ENCODE measurements around the gene WBP1L.

Gene WBP1L

GRCh38 chr10:102720775-102721301, 22.9 kb upstream of the WBP1L start:
- POLR2A ChIA-PET (ENCODE audit: low non-redundant PET), result interaction anchor here (0.6 to 0.7 kb wide), 2 partner anchors 76 to 183 kb away, joined by 3 read pairs; no protein-coding TSS in a partner anchor

GRCh38 chr10:102721954-102722353, 21.8 kb upstream of the WBP1L start:
- POLR2A ChIA-PET (ENCODE audit: low non-redundant PET), result no interaction called here
- CTCF ChIA-PET, result no interaction called here
- TF ChIP-seq CTCF (conservative IDR thresholded peaks at IDR 0.05; ENCODE audit: low read depth), result no peak

More at GRCh38 chr10:102720775-102721301, 22.9 kb upstream of the WBP1L start:
- CTCF ChIA-PET, result interaction anchor here (0.6 kb wide), 3 partner anchors 12 to 31 kb away, joined by 3 to 13 read pairs (median 3); no protein-coding TSS in a partner anchor
- TF ChIP-seq CTCF (conservative IDR thresholded peaks at IDR 0.05; ENCODE audit: low read depth), result no peak
- DNase-seq (ENCODE audit: low spot score), result no peak
- no peak overlapping the region for H3K27ac ChIP-seq

GRCh38 chr10:102723989-102724388, 19.8 kb upstream of the WBP1L start:
- DNase-seq (ENCODE audit: low spot score), result no peak
- CTCF ChIA-PET, result no interaction called here
- POLR2A ChIA-PET (ENCODE audit: low non-redundant PET), result no interaction called here
- no peak overlapping the region for H3K27ac ChIP-seq
- no peak for TF ChIP-seq CTCF (conservative IDR thresholded peaks at IDR 0.05; ENCODE audit: low read depth)

More at GRCh38 chr10:102721954-102722353, 21.8 kb upstream of the WBP1L start:
- DNase-seq (ENCODE audit: low spot score), result no peak
- no peak overlapping the region for H3K27ac ChIP-seq

- DNase-seq (ENCODE audit: low spot score), result no peak
- H3K27ac ChIP-seq, result peak overlapping the region; percentile 8
- ChIA-PET CTCF (interaction anchor here (2.0 kb wide), 1 partner anchor 176 kb away, joined by 13 read pairs; no protein-coding TSS in a partner anchor), POLR2A (ENCODE audit: low non-redundant PET) (interaction anchor here (0.6 kb wide), 1 partner anchor 641 kb away, joined by 4 read pairs; no protein-coding TSS in a partner anchor)
- TF ChIP-seq CTCF (conservative IDR thresholded peaks at IDR 0.05; ENCODE audit: low read depth), result no peak
Observed at GRCh38 chr10:102726274-102726673, 17.5 kb upstream of the WBP1L start.

GRCh38 chr10:102727037-102727818, 16.5 kb upstream of the WBP1L start:
- peak overlapping the region; percentile 8 for H3K27ac ChIP-seq
- no peak for DNase-seq (ENCODE audit: low spot score)
- ChIA-PET POLR2A (ENCODE audit: low non-redundant PET) (no interaction called here), CTCF (interaction anchor here (0.6 to 2.0 kb wide), 4 partner anchors 13 to 175 kb away, joined by 3 to 13 read pairs (median 6); partner anchors contain the start of genes ARL3 and SFXN2)
- no peak for TF ChIP-seq CTCF (conservative IDR thresholded peaks at IDR 0.05; ENCODE audit: low read depth)

All from RWPE1 (cell line).